Body of pancreas (tissue), 4 donors: ENCODE data around the gene PISD.

ENCODE experiments used
- CTCF ChIP-seq, 7 experiments: fragments of 450-650 bp in 4 of 7; fragments of 200-600 bp in 3 of 7; sonication (generic) in 3 of 7; IDR thresholded peaks; one replicate each; pipeline ENCODE4 v1.5.1; 2016 to 2019; ENCODE audit warnings: antibody characterized with exemption in 7 of 7
- POLR2A ChIP-seq, 3 donors: fragments of 450-650 bp; IDR thresholded peaks; one replicate each; pipeline ENCODE4 v1.6.1; 2016; ENCODE audit warnings: antibody characterized with exemption in 3 of 3, mild to moderate bottlenecking in 2 of 3

DNA sequence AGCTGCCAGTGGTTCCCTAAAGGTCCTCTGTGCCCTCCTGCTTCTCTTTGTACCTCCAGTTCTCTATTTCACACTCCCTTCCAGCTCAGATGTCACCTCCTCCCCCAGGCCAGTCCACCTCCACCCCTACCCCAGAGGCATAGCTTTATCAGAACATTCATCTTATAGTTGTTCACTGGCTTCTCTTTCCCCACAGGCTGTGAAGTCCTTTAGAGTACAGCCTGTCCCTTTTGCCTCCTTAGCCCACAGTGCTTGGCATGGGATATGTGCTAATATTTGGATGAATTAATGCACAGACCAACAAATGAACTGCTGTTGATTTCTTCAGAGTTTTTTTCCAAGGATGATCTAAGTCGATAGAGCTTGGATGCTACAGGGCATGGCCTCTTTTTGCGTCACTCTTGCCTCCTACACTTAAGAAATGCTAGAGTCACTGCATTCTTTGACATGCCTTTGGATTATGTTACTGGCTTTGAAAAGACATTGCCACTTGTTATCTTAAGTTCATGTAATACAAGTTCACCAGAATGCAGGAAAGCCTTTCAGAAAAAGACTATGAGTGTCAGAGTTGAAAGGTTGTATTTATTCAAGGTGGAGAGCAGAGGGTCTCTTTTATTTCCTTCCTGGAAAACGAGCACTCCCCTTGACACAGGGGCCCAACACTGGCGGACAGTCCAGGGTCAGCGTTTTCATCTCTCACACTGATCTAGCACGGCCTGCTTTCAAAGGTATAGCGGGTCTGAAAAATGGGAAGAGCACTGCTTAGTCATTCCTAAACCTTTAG lies 75.7 kb downstream of the PISD start:
- no peak for TF ChIP-seq CTCF (IDR thresholded peaks at IDR 0.05)
- no peak for TF ChIP-seq POLR2A (IDR thresholded peaks at IDR 0.05)
